Activated T-helper 1 cell treated with anti-CD3 and anti-CD28 coated beads, Interleukin-12 subunit alpha, Interleukin-12 subunit beta, Interleukin-2, Interleukin-4 antibody, amounts not matched to agents 30 ng/mL and 10 ng/mL and 1 ng/mL, durations not matched to agents 14 hours and 24 hours and 36 hours (primary cell): ENCODE data around the gene TMEM120A. TPM values are rescaled to one million over a fixed set of nuclear protein-coding genes. Genes with fewer than 3 reads are reported as not detected.

Experiments used
- DNase-seq: peaks from one replicate; pipeline ENCODE4 v3.0.0; 2021; ENCODE audit warnings: low spot score
- H3K27ac Mint-ChIP-seq: one replicate; pipeline ENCODE4 v1.8.0; 2021; ENCODE audit warnings: mild to moderate bottlenecking, mixed read lengths
- H3K27me3 Mint-ChIP-seq: one replicate; pipeline ENCODE4 v1.8.0; 2022; ENCODE audit warnings: mild to moderate bottlenecking, moderate library complexity, mixed read lengths; ENCODE audit not compliant: insufficient read depth
- H3K36me3 Mint-ChIP-seq: one replicate; pipeline ENCODE4 v1.8.0; 2021; ENCODE audit warnings: low read depth, mixed read lengths
- H3K4me1 Mint-ChIP-seq: one replicate; pipeline ENCODE4 v1.8.0; 2021; ENCODE audit warnings: low read depth, mixed read lengths
- H3K4me3 Mint-ChIP-seq: one replicate; pipeline ENCODE4 v1.8.0; 2021; ENCODE audit warnings: mild to moderate bottlenecking, moderate library complexity, mixed read lengths
- H3K9me3 Mint-ChIP-seq: one replicate; pipeline ENCODE4 v1.8.0; 2021; ENCODE audit warnings: mixed read lengths
- intact Hi-C: fragments of 100-400 bp; cut with micrococcal nuclease; formaldehyde crosslinking; loops from one replicate; pipeline ENCODE4 v1.15.1; 2024
- total RNA-seq: library from RNA; stranded (reverse); gene quantifications from 2 replicates; pipeline ENCODE4 v1.2.3, GENCODE V29; 2022

TMEM120A gene
- total RNA-seq, 1 donor from 2014 or later, result 49.9 TPM

DNA sequence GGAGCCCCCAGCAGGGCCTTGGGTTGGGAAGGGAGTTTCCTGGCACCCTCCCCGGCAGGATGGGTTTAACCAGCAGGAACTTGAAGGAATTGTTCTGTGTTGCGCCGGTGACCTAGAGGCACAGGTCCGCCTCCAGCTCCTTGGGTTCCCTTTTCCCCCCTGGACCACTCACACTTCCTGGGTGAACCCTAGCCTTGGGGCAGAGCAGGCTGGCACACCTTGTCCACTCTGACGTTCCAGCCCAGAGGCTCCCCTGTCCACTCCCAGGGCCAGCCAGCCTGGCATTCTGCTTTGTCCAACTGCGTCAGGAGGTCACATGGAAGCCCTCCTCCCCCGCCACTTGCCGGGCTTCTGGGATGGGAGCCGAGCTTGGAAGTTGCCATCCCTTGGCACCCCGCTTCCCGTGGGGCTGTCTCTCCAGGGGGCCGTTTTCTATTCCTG is 25.8 kb downstream of the TMEM120A start:
- H3K27ac Mint-ChIP-seq, result no peak overlapping the region
- H3K9me3 Mint-ChIP-seq, result no peaks in the 10 kb centered on the region
- intact Hi-C loops, result no loop called here

DNA sequence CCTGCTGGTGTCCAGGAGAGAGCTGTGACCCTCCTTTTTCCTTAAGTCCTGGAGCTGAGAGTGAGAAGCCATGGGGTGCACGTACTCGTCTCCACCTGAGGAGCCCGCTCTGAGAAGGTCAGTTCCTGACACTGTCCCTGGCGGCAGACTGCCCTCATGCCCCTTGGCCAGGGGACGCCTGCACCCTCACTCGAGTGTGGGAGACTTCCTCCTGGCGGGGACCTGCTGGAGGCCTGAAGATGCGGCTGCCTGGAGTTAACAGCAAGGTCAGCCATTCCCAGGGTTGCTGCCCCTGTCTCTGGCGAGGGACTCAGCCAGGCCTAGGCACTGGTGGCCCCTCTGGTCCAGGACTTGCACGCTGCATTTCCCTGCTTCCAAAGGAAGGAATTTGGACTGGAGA is 26.4 kb downstream of the TMEM120A start:
- H3K4me1 Mint-ChIP-seq, result no peaks in the 10 kb centered on the region
- no peak overlapping the region for H3K27ac Mint-ChIP-seq
- intact Hi-C loops, result no loop called here
- DNase-seq, result no peak
- H3K36me3 Mint-ChIP-seq, result no peaks in the 10 kb centered on the region
- no peaks in the 10 kb centered on the region for H3K27me3 Mint-ChIP-seq
- no peaks in the 10 kb centered on the region for H3K9me3 Mint-ChIP-seq
- H3K4me3 Mint-ChIP-seq, result no peak overlapping the region

More for the DNA sequence above, 25.8 kb downstream of the TMEM120A start:
- no peaks in the 10 kb centered on the region for H3K36me3 Mint-ChIP-seq
- no peak for DNase-seq
- H3K4me3 Mint-ChIP-seq, result no peak overlapping the region
- no peaks in the 10 kb centered on the region for H3K4me1 Mint-ChIP-seq
- no peaks in the 10 kb centered on the region for H3K27me3 Mint-ChIP-seq

DNA sequence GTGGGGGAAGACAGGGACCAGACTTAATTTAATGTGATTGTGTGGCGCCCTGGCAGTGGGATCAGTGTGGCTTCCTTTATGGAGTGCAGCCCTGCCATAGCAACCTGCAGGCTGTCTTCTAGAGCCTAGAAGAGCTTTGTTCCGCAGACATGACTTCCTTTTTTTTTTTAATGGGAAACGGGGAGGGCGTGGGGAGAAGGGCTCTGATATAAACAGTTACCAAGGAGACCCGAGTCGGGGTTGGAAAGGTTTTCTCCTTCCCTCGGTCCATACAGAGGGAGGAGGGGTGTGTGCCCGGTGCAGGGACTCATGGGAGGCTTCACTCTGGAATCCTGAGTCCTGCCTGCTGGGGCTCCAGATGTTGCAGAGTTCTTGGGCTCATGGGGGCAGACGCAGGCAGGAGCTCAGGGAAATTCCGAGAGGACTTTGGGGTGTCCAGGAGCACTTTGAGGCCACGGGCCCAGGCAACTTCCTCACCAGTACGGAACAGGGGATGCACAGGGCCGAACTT is 26.9 kb downstream of the TMEM120A start:
- Mint-ChIP-seq H3K4me1 (no peaks in the 10 kb centered on the region), H3K36me3 (peaks cover 2% of the 10 kb centered on the region), H3K27me3 (no peaks in the 10 kb centered on the region), H3K27ac (no peak overlapping the region), H3K9me3 (no peaks in the 10 kb centered on the region), H3K4me3 (no peak overlapping the region)
- no peak for DNase-seq
- intact Hi-C loops, result no loop called here

DNA sequence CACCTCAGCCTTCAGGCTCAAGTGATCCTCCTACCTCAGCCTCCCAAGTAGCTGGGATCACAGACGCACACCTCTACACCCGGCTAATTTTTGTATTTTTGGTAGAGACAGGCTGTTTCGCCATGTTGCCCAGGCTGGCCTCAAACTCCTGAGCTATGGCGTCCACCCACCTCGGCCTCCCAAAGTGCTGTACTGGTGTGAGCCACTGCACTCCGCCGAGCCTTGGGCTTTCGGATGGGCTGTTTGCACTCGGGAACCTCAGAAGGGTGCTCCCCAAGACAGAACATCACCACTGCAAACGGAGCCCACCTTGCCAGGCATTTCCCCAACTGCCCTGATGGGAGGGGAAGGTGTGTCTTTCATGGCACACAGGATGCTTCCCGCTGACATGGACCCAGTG is 27.3 kb downstream of the TMEM120A start:
- H3K27me3 Mint-ChIP-seq, result no peaks in the 10 kb centered on the region
- no peaks in the 10 kb centered on the region for H3K4me1 Mint-ChIP-seq
- intact Hi-C loops, result no loop called here
- no peak overlapping the region for H3K4me3 Mint-ChIP-seq
- no peak overlapping the region for H3K27ac Mint-ChIP-seq
- peaks cover 2% of the 10 kb centered on the region for H3K36me3 Mint-ChIP-seq
- no peaks in the 10 kb centered on the region for H3K9me3 Mint-ChIP-seq
- DNase-seq, result no peak

DNA sequence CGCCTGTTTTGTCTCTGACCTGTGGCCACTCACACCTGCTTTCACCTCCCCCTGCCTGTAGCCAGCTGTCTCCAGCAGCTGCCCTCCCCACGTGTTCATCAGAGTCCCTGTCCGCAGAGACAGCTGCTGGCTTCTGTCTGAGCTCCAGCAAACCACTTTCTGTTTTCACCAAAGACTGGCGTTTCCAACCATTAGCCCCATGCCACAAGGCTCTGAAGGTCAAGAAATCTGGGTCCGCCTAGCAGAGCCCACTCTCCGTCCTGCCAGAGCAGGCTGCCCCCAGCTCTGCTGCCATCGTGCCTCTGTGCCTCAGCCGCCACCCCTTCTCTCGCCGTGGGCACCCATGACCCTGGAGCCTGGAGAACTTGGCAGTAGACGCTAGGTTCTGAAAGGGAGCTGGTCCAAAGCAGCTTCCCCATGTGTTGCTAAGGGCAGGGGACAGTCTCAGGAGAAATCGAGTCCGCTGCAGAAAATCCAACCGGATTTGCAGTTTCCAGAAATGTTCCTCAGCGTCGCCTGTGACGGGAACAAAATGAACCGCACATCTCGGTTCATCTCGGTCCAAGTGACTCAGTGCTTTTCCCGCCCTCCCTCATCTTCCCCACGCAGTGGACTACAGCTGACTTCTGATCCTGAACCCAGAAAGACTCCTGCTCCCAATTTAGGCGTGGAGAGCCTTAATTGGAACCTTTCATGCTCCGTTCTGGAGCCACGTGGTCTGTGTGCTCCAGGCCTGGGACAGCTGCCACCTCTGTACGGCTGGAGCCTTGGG is 28.0 kb downstream of the TMEM120A start:
- no peaks in the 10 kb centered on the region for H3K9me3 Mint-ChIP-seq
- intact Hi-C loops, result no loop called here
- H3K27ac Mint-ChIP-seq, result no peak overlapping the region
- H3K36me3 Mint-ChIP-seq, result peaks cover 4% of the 10 kb centered on the region
- H3K4me1 Mint-ChIP-seq, result no peaks in the 10 kb centered on the region
- H3K4me3 Mint-ChIP-seq, result no peak overlapping the region
- DNase-seq, result no peak
- no peaks in the 10 kb centered on the region for H3K27me3 Mint-ChIP-seq

DNA sequence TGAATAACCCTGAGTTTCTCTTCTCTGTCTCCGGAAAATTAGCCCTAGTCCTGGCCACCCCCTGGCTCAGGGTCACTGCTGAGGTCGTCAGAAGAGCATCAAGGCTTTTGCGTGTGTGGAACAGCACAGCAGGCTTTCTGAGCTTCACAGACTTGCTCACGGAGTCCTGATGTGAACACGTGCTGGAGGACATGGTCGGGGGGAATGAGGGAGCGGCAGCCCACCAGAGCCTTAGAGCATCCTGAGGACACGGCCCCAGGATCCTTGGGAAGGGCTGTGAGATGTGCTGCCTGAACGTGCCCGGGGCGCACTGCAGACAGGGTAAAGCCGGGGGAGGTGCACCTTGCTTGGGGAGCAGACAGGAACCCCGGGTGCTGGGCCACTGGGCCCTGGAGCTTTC is 28.8 kb downstream of the TMEM120A start:
- Mint-ChIP-seq H3K27ac (no peak overlapping the region), H3K4me1 (no peaks in the 10 kb centered on the region), H3K4me3 (no peak overlapping the region), H3K36me3 (peaks cover 4% of the 10 kb centered on the region), H3K9me3 (no peaks in the 10 kb centered on the region), H3K27me3 (no peaks in the 10 kb centered on the region)
- no peak for DNase-seq
- intact Hi-C loops, result no loop called here

DNA sequence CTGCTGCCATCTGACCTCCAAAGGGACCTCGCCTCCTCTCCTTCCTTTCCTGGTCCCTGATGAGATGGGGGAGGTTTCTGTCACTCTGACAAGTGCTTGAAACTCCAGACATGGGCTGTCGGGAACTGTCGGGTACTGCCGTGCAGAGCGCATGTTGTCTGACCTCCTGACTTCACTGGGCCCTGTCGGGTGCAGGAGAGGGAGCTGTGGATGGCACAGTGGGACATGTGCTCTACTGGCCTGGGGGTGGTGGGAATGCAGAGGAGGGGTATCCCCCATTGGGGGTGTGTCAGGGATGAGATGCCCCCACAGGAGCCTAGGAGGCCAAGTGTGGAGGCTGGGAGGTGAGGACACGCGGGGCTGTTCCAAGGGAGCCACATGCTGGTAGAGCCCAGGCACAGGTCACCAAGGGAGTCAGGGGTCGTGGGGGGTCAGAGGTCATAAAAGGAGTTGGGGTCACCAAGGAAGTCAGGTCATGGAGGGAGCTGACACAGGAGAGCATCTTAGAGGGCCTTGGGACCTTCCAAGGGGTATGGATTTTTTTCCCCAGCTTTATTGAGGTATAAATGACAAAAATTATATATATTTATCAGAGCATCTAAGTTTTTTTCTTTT is 30.9 kb downstream of the TMEM120A start:
- no peak for DNase-seq
- no peaks in the 10 kb centered on the region for H3K4me1 Mint-ChIP-seq
- no peaks in the 10 kb centered on the region for H3K27me3 Mint-ChIP-seq
- H3K4me3 Mint-ChIP-seq, result no peak overlapping the region
- H3K9me3 Mint-ChIP-seq, result no peaks in the 10 kb centered on the region
- intact Hi-C loops, result no loop called here
- no peak overlapping the region for H3K27ac Mint-ChIP-seq
- H3K36me3 Mint-ChIP-seq, result peaks cover 4% of the 10 kb centered on the region

DNA sequence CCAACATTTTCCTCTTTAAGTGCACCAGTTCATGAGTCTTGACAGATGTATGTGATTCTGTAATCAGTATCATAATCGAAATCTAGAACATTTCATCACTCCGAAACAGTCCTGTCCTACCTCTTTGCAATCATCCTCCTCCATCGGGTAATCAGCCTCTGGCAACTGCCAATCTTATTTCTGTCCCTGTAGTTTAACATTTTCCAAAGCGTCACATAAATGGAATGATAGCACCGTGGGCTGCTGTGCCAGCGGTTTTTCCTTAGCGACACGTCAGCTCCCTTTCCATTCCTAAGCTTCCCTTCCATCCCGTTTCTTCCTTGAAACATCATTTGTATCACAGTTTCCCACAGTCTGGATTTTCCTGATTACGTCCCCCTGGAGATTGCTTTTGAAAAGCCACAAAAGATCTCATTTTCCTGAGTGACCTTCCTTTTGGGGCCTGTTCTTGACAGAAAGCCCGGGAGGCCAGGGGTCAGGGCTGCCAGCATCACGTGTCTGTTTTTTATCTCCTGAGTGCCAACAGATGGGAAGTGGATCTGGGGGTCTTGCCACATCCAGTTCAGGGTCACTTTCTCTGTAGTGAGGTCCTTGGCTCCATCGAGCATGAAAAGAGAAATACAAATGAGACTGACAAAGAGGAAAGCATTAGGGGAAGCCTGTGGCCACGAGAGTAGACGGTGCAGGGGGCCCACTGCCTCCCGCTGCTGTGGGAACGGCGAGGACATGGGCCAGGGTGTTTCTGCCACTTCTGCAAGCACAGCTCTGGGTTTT is 31.6 kb downstream of the TMEM120A start:
- no peak overlapping the region for H3K4me3 Mint-ChIP-seq
- no peaks in the 10 kb centered on the region for H3K4me1 Mint-ChIP-seq

DNA sequence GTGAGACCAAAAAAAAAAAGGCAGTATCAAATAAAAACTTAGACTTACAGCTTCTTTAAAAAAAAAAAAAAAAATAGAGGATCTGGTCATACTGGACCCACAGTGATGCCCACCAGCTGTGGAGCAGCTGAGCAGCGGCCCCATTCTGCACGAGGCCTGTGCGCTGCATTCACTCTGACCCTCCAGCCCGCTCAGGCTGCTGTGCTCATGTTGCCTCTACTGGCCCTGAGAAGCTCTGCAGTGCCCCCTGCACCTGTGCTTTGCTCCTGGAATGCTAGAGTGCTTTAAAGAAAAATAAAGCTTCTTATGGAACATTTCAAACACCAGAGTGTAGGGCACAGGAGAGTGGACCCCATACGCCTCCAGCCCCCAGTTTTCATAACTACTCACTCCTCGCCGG is 33.2 kb downstream of the TMEM120A start:
- intact Hi-C loops, result no loop called here
- Mint-ChIP-seq H3K36me3 (peaks cover 7% of the 10 kb centered on the region), H3K27me3 (no peaks in the 10 kb centered on the region), H3K4me3 (no peak overlapping the region), H3K9me3 (no peaks in the 10 kb centered on the region), H3K4me1 (no peaks in the 10 kb centered on the region), H3K27ac (no peak overlapping the region)
- no peak for DNase-seq

More for the DNA sequence above, 31.6 kb downstream of the TMEM120A start:
- Mint-ChIP-seq H3K27ac (no peak overlapping the region), H3K9me3 (no peaks in the 10 kb centered on the region), H3K27me3 (no peaks in the 10 kb centered on the region), H3K36me3 (peaks cover 4% of the 10 kb centered on the region)
- DNase-seq, result no peak
- intact Hi-C loops, result no loop called here

DNA sequence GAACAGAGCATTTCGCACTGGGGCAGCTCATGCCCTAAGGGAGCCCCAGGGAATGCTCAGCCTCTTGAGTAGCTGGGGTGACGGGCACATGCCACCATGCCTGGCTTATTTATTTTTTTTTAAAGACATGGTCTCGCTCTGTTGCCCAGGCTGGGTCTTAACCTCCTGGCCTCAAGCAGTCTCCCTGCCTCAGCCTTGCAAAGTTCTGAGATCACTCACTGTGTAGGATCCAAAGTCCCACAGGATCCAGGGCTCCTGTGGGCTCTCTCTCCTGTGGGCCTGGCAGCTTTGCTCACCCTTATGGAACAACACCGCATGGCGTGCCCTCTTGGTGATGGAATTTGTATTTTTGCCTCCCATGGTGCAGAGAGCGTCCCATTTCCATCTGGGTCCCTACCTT is 34.0 kb downstream of the TMEM120A start:
- no peak for DNase-seq
- no peak overlapping the region for H3K4me3 Mint-ChIP-seq
- H3K4me1 Mint-ChIP-seq, result no peaks in the 10 kb centered on the region
- intact Hi-C loops, result no loop called here
- no peak overlapping the region for H3K27ac Mint-ChIP-seq
- no peaks in the 10 kb centered on the region for H3K27me3 Mint-ChIP-seq
- H3K36me3 Mint-ChIP-seq, result peaks cover 9% of the 10 kb centered on the region
- no peaks in the 10 kb centered on the region for H3K9me3 Mint-ChIP-seq

DNA sequence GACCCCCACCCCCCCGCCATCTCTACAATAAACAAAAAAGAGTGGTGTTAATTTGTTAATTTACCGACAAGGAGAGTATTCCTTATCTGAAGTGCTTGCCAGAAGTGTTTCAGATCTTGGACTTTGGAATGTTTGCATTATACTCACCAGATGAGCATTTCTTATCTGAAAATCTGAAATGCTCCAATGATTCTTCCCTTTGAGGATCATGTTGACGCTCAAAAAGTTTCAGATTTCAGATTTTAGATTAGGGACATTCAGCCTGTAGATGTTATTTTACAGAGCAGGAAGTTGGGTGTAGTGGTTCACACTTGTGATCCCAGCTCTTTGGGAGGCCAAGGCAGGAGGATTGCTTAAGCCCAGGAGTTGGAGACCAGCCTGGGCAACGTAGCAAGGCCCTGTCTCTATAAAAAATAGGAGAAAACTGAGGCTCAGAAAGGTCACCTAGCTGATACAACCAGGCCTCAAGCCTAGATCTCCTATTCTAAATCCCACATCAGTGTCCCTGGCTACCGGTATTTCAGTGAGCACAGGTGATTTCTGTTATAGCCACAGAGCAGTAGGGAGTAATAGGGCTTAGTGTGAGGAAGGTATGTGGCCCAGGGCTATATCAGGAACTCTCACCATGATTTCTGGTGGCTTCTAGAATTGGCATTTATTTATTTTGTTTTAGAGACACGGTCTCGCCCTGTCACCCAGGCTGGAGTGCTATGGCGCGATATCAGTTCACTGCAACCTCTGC is 35.4 kb downstream of the TMEM120A start:
- no peak for DNase-seq
- Mint-ChIP-seq H3K27me3 (no peaks in the 10 kb centered on the region), H3K4me3 (no peak overlapping the region), H3K9me3 (no peaks in the 10 kb centered on the region), H3K4me1 (no peaks in the 10 kb centered on the region), H3K27ac (no peak overlapping the region), H3K36me3 (peaks cover 9% of the 10 kb centered on the region)
- intact Hi-C loops, result no loop called here

DNA sequence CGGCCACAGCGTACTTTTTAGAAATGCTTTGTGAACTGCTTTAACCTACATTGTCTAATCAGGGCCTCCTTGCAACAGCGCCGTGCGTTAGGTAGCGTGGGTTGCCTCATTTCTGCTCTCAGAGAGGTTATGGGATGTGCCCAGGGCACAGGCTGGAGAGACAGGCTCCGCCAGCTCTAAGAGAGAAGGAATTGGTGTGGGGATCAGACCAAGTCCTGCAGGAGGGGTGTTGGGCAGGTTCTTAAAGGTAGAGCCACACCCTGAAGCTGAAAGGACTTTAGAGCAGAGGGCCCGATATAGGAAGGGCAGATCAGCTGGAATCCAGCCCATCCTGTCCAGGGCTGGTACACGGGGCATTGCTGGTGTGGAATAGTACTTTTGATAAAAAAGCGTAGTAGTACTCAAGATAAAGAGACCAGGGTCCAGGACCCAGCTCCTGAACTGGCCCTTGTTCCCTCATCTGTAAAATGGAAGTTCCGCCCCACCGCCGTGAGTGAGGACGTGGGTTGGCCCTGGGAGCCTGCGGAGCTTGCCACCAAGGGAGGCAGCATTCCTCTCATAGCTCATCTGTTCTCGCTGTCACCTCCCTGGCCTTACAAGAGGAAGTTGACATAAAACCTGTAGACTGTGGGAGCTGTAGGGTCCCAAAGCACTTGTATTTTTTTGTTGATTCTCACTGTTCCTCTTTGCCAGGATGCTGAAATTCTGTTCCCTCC is 37.2 kb downstream of the TMEM120A start:
- DNase-seq, result no peak
- Mint-ChIP-seq H3K27ac (no peak overlapping the region), H3K4me3 (no peak overlapping the region), H3K36me3 (peaks cover 6% of the 10 kb centered on the region), H3K27me3 (no peaks in the 10 kb centered on the region), H3K9me3 (no peaks in the 10 kb centered on the region), H3K4me1 (no peaks in the 10 kb centered on the region)
- intact Hi-C loops, result no loop called here
